H54 (cell line): ENCODE measurements around the gene CASP8.

Source experiments
- DNase-seq: peaks from one replicate; pipeline ENCODE4 v3.0.0; 2011; ENCODE audit warnings: low spot score, mixed read lengths; ENCODE audit not compliant: insufficient read length
- FAIRE-seq: peaks from 3 replicates; lab custom pipeline; 2011; peaks lifted over from hg19 to GRCh38; lab: Jason Lieb, UNC
- POLR2A ChIP-seq: IDR thresholded peaks from 2 replicates; pipeline ENCODE4 v1.6.1; 2011; ENCODE audit warnings: low read depth, mild to moderate bottlenecking, low read length

CASP8 gene

DNA sequence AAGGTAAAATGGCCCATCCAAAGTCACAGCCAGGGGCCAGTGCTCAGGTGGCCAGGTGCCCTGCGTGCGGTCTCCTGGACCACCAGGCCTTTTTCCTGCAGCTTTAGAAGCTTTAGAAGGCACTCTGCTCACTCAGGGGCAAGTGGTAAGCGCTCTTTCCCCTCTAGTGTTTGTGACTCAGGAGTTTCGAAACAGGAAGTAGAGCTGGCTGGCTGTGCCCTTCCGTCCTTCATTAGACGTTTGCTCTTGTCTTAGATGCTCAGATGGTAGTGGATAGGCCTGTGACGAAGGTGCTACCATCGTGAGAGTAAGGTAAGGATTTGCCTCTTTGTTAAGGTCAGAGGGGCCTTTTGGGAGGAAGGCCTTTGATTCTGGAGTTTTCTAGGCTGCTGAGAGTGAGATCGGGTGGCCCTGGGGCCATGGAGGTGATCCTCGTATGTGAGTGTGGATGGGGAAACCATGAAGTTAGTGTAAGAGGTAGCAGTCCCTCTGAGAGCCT is at the start of gene CASP8:
Gene CASP8 (plus strand): TSS at position 235 of the 499 bp plus-strand sequence. CDS start 5,951 bp downstream, outside the sequence.
- FAIRE-seq (no peak), DNase-seq (no peak)
- TF ChIP-seq POLR2A = no peak

DNA sequence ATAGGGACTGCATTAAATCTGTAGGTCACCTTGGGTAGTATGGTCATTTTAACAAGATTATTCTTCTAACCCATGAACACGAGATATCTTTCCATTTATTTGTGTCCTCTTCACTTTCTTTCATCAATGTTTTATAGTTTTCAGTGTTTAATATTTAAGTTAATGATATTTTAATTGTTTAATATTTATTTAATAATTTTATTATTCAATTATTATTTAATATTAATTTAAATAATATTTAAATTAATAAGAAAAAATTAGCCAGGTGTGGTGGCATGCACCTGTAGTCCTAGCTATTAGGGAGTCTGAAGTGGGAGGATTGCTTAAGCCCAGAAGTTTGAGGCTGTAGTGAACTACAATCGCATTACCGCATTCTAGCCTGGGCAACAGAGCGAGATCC is 44.4 kb upstream of the CASP8 start:
- TF ChIP-seq POLR2A = no peak
- no peak for DNase-seq
- FAIRE-seq = no peak

DNA sequence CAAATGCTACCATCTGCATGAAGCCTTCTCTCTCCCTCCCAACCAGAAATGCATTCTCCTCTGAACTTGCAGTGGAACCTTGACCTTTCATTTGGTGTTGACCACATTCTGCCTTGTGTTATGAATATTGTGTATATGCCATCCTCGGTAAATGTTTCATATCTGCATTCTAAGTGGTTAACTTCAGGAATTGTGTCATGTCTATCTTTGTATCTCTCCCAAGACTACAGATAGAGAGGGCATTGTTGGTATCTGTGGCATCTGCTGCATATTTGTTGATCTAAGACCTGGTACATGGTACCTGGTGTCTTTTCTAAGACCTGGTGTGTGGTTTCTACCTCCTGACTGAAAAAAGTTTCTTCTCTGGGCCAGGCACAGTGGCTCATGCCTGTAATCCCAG is 43.4 kb upstream of the CASP8 start:
- DNase-seq (no peak), FAIRE-seq (no peak)
- TF ChIP-seq POLR2A = no peak

DNA sequence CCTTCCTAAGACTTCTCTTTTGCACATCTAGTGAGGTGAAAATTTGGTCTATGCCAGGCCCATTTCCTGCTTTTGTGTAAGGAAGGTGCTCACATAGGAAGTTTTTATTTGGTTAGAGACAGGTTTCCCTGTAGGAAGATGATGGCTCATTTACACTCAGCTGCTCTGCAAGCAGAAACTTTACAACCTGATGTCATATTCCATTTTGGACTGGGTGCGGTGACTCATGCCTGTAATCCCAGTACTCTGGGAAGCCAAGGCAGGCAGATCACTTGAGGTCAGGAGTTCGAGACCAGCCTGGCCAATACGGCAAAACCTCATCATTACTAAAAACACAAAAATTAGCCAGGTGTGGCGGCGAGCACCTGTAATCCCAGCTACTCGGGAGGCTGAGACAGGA is 41.6 kb upstream of the CASP8 start:
- no peak for DNase-seq
- no peak for TF ChIP-seq POLR2A
- peak; percentile 36 for FAIRE-seq

DNA sequence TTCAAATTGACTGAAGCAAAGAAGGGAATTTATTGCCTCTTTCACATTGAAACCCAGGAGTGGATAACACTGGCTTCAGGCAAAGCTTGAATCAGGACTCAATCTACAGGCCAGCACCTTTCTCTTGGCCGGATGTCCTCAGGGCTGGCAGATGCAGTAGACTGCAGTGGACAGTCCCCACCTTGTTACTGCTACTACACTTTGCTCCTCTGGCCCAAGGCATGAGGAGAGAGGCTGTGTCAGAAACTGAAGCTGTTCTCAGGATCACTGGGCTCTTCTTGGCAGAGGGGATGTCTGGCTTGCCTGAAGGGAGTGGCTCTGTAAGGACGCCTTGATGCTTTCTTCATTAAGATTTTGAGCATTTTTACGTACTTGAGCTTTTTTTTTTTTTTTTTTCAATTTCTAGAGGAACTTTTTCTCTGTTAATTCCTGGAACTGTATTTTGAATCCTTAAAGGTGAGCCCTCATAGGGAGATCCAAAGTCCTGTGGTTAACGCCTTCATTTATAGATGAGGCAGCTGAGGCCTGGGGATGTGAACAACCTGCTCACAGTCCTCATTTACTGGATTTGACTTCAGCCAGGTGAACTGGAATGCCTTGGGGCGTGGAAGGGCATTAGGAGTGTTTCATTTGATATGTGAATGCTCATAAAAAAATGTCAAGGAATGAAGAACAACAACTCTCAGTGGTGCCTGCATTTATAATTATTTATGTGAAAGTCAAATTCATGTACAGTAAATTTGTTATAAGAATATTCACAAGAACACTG is 40.8 kb upstream of the CASP8 start:
- FAIRE-seq (no peak), DNase-seq (no peak)
- TF ChIP-seq POLR2A = no peak

DNA sequence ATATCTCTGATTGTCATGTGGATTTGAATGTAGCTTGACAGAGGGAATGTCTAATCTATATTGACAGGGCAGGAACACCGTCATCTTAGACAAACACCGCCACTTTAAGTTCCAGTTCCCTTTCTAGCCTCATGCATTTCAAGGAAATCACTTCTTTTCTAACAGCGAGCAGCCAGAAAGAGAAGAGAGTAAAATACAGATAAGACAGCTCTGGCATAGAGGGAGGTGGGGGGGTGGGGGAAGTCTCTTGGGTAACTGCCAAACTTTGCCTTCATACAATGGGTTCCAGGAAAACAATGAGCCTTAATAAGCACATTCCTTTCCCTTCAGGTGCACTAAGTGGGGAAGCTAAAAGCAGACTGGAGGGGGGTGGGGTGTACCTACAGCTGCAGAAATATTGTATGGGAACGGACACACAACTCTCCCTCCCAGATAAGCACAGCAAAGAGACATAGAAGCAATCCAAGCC is 40.2 kb upstream of the CASP8 start:
- no peak for TF ChIP-seq POLR2A
- DNase-seq (no peak), FAIRE-seq (no peak)

DNA sequence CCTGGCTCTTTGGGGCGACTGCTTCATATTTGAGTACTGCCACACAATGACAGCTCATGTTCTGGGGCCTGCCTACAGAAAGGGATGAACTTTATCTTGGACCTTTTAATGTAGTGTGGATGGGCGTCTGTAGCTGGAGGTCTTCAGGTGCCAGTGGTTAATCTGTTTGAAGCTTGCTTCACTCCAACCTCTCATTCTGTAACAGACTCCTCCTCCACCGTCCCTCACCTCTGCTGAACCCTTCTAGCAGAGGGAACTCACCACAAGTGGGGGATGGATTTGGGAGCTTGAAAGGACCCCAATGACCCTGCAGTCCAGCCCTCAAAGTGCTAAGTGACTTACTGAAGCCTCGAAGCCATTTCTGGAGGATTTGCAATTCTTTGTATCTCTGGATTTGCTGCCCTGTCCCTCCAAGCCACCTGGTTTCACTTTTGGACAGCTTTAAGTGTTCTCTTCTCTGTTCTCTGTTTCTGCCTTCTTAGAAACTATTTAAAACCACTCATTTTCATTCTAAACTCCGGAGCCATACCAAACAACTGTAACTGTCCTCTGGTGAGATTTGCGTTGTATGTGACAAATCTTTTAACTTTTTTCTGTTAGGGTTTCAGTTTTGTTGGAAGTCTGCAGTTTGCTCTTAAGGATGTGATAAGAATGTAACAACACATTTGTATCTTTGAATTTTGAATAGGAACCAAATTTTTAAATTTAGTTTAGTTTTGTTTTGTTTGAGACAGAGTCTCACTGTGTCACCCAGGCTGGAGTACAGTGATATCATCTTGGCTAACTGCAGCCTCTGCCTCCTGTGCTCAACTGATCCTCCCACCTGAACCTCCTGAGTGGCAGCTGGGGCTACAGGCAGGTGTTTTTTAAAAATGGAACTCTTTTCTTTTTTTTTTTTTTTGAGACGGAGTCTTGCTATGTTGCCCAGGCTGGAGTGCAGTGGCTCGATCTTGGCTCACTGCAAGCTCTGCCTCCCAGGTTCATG is 37.0 kb upstream of the CASP8 start:
- no peak for TF ChIP-seq POLR2A
- DNase-seq (no peak), FAIRE-seq (no peak)

DNA sequence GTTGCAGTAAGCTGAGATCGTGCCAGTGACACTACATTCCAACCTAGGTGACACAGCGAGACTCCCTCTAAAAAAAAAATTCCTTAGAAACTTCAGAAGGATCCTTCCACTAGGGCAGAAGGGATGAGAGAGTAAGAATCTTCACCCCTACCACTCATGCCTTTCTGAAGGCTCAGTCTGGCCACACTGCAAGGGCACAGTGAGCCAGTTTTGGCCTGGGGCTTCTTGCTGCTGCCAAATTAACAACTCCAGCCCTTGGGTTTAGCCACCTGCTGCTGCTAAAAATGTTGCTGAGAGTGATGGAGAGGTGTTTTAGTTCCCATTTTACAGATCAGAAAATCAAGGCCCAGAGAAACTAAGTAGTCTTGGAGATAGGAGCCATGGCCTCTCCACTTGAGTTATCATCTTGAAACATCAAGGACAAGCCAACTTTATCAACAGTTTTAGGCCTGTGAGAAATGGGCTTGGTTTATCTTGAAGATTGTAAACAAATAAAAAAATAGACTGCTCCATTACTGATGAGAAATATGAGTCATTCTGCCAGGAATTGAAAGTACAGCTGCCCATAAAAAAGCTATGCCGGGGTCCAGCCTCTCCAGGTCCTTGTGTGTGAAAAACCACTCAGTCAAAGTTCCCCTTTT is 31.9 kb upstream of the CASP8 start:
- no peak for FAIRE-seq
- no peak for TF ChIP-seq POLR2A
- DNase-seq = no peak

DNA sequence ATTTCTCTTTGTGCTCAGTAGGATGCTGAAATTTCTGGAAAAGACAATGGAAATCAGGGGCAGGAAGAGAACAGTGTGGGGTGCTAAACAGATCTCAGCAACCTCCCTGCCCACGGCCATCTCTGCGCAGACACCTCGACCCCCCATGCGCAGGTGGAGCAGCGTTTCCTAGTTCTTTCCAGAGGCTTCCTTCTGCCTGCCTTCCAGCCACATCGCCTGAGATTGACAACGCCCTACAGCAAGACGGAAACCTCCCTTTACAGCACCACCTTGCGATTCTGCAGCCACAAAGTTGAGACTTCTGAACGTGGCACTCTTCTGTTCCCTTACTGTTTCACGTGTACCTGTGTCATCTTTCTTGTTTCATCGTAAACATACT is 31.4 kb upstream of the CASP8 start:
- DNase-seq (no peak), FAIRE-seq (no peak)
- TF ChIP-seq POLR2A = no peak

DNA sequence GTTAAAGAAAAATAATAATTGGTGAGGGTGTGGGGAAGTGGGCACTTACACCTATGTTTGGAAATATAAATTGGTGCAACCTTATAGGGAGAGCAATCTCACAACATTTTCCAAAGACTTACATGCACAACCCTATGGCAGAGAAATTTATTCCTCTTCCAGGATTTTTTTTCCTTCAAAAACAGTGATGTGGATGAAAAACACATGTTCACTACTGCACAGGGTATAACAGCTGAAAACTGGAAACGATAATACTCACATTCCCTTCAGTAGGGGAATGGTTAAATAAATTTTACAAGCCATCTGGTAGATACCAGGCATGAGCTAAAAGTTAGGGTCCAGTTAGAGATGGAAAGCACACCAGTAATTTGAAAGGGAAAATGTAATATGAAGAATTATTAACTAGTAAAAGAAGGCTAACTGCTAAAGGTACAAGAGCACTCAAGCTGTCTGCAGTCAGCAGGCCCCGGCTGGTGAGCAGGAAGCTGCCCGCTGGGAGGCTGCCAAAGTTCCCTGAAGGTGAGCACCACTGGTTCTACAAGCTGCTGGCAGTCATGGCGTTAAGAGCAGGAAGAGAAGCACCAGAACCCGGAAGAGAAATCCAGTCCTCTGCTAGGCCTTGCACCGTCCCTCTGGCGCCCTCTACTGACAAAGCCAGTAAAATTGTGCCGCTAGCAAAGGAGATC is 28.4 kb upstream of the CASP8 start:
- FAIRE-seq = peak; percentile 89

DNA sequence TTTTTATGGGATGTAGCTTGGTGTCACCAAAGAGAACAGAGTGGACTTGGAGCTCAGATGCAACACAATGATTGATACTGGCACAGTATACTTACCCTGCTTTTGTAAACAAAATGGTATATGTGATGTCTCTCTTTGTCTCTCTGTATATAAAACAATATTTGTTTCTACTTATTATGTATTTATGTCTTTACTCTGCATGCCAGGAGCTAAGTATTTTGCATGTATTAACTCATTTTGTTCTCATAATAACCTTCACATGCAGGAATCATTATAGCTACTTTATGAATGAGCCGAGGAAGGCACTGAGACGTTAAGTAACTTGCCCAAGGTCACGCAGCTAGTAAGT is 27.9 kb upstream of the CASP8 start:
- no peak for TF ChIP-seq POLR2A
- no peak for FAIRE-seq
- DNase-seq = no peak

More for the DNA sequence above, 28.4 kb upstream of the CASP8 start:
- peak; percentile 81 for DNase-seq
- no peak for TF ChIP-seq POLR2A

DNA sequence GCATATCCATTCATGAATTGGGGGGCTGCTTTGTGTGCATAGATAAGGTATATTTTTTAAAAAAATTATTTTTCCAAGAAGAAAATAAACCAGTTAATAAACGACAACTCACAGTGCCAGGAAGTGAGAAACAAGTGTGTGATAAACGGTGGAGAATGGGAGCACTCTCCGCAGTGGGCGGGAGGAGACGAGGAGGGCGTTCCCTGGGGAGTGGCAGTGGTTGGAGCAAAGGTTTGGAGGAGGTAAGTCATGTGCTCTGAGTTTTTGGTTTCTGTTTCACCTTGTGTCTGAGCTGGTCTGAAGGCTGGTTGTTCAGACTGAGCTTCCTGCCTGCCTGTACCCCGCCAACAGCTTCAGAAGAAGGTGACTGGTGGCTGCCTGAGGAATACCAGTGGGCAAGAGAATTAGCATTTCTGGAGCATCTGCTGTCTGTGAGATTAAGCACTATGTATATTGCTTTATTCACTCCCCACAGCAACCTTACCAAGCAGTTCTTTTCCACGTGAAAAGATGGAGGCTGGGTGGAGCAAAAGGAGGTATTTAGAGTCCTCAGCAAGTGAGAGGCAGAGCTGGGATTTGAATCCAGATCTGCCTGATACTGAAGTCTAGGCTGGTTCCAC is 27.0 kb upstream of the CASP8 start:
- FAIRE-seq (peak; percentile 97), DNase-seq (peak; percentile 59)
- peak; percentile 10; the same call in 1 of the 2 replicates for TF ChIP-seq POLR2A
